ENCODE data around the gene BBS9.

Gene BBS9

DNA sequence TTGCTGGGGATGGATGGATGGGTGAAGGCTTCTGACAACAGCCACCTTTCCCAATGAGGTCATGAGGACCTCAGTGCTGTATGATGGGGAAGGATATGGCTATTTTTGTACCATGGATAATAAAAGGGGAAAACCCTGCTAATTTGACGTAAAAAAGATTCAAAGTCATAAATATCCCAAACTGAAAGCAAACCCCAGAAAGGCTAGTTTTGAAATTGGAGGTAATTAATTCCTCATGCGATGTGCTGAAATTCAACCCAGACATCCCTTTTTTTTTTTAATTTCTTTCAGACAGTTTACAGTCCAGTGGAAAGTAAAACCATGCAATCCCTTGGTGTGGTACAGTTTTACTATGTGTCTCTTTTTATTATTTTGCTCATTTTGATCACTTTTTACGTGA lies 521.5 kb downstream of the BBS9 start:
- no peak for DNase-seq (ENCODE audit: low spot score)

DNA sequence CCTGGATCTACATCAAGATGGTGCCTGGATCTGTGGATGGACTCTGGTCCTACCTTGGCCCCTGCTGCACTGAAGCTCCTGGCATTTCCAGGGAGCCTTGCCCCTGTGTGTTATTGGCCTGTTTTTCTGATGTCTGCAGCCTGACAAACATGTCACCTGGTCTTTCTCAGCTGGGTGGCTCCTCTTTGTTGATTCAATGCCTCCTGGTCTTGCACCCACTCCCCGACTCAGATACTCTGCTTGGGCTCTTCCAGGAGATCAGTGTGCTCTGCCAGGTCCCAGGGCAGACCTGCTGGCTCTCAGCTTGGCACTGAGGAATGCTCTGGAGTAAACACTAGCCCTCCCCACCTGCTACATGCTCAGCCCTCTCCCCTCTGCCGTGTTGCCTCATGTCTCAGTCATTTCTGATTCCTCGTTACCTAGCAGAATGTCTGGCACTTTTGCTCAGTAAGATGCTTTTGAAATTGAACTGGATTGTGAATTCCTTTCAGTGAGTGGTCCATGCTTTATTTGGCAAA lies 522.7 kb downstream of the BBS9 start:
- no peak for DNase-seq (ENCODE audit: low spot score)

GRCh38 chr7:33654676-33655075 lies 525.3 kb downstream of the BBS9 start:
- DNase-seq (ENCODE audit: low spot score): no peak
